ENCODE measurements around the gene LRRC25. TPM values are rescaled to one million over a fixed set of nuclear protein-coding genes. Genes with fewer than 3 reads are reported as not detected.

Gene LRRC25
- total RNA-seq, 4 donors from 2014 or later, result 3.3 to 4.9 (median 4.1) TPM; not detected in 1

- Histone ChIP-seq H3K9me3 (no peaks in the 10 kb centered on the region), H3K27ac (peak overlapping the region; percentile 7 to 82 (median 49)), H3K27me3 (no peaks in the 10 kb centered on the region), H3K4me1 (peaks cover 21 to 64% (median 46%) of the 10 kb centered on the region in 4 donors), H3K4me3 (no peak overlapping the region), H3K36me3 (no peaks in the 10 kb centered on the region)
- intact Hi-C loops (cut with DNase I; ENCODE audit: low total_unique reads), result no loop called here
- 67% methylated on average over 20 of the region's 22 CpGs; no CpG with 5 or more reads in 1 of the 2 donors for WGBS, 2 donors (ENCODE audit: low coverage in 1 of 2)
- DNase-seq, result no peak
- TF ChIP-seq CTCF (IDR thresholded peaks at IDR 0.05), result no peak
- no peak for TF ChIP-seq POLR2A (IDR thresholded peaks at IDR 0.05)
- no peak for TF ChIP-seq POLR2AphosphoS5 (IDR thresholded peaks at IDR 0.05)
- no peak for TF ChIP-seq EP300 (IDR thresholded peaks at IDR 0.05; ENCODE audit: low read depth)
- in situ Hi-C loops (cut with MboI; ENCODE audit: low pct_ligation_motif_present in 1 of 4, low pct_unique_long_range_greater_than_20kb in 1 of 4, low sequenced_read_pairs in 3 of 4), result loop anchor here in 1 of 4 donors (25.0 kb wide), 1 partner anchor 162 kb away; the partner anchor contains the start of gene IQCN
Observed at GRCh38 chr19:18424122-18424889, 26.9 kb upstream of the LRRC25 start.

GRCh38 chr19:18423258-18424020 is 26.0 kb upstream of the LRRC25 start:
- Histone ChIP-seq H3K9me3 (no peaks in the 10 kb centered on the region), H3K27ac (peak overlapping the region; percentile 7 to 62 (median 44)), H3K4me1 (peaks cover 23 to 61% (median 44%) of the 10 kb centered on the region in 4 donors), H3K36me3 (no peaks in the 10 kb centered on the region), H3K27me3 (no peaks in the 10 kb centered on the region), H3K4me3 (no peak overlapping the region)
- in situ Hi-C loops (cut with MboI; ENCODE audit: low pct_ligation_motif_present in 1 of 4, low pct_unique_long_range_greater_than_20kb in 1 of 4, low sequenced_read_pairs in 3 of 4), result loop anchor here in 1 of 4 donors (25.0 kb wide), 1 partner anchor 161 kb away; the partner anchor contains the start of gene IQCN
- WGBS, 2 donors (ENCODE audit: low coverage in 1 of 2), result 73 to 86% methylated on average over 4 to 16 of the region's 21 CpGs
- no peak for TF ChIP-seq POLR2AphosphoS5 (IDR thresholded peaks at IDR 0.05)
- no peak for TF ChIP-seq CTCF (IDR thresholded peaks at IDR 0.05)
- TF ChIP-seq EP300 (IDR thresholded peaks at IDR 0.05; ENCODE audit: low read depth), result no peak
- intact Hi-C loops (cut with DNase I; ENCODE audit: low total_unique reads), result no loop called here
- no peak for DNase-seq

GRCh38 chr19:18422530-18423191 is 25.2 kb upstream of the LRRC25 start:
- no peak for DNase-seq
- Histone ChIP-seq H3K9me3 (no peaks in the 10 kb centered on the region), H3K36me3 (no peaks in the 10 kb centered on the region), H3K27me3 (peaks cover 4% of the 10 kb centered on the region), H3K27ac (peak overlapping the region in 3 of 4 donors; percentile 5 to 52 (median 10)), H3K4me1 (peaks cover 28 to 68% (median 50%) of the 10 kb centered on the region in 4 donors), H3K4me3 (no peak overlapping the region)
- in situ Hi-C loops (cut with MboI; ENCODE audit: low pct_ligation_motif_present in 1 of 4, low pct_unique_long_range_greater_than_20kb in 1 of 4, low sequenced_read_pairs in 3 of 4), result loop anchor here in 1 of 4 donors (25.0 kb wide), 1 partner anchor 160 kb away; the partner anchor contains the start of gene IQCN
- 70% methylated on average over 14 of the region's 14 CpGs; no CpG with 5 or more reads in 1 of the 2 donors for WGBS, 2 donors (ENCODE audit: low coverage in 1 of 2)
- intact Hi-C loops (cut with DNase I; ENCODE audit: low total_unique reads), result no loop called here
- no peak for TF ChIP-seq CTCF (IDR thresholded peaks at IDR 0.05)
- no peak for TF ChIP-seq POLR2A (IDR thresholded peaks at IDR 0.05)
